Parathyroid adenoma (tissue), 2 donors: Measurements from ENCODE around the gene WNT7B.

Experiments
- H2AFZ ChIP-seq: fragments of 300-600 bp; sonication (generic); one replicate; pipeline ENCODE4 v1.7.0; 2017; ENCODE audit warnings: antibody characterized with exemption, mild to moderate bottlenecking
- H3K27ac ChIP-seq: fragments of 300-600 bp; sonication (generic); one replicate; pipeline ENCODE4 v1.7.0; 2017
- H3K27me3 ChIP-seq: fragments of 300-600 bp; sonication (generic); one replicate; pipeline ENCODE4 v1.7.0; 2017; ENCODE audit warnings: low read length; ENCODE audit not compliant: control insufficient read depth, insufficient read depth
- H3K36me3 ChIP-seq: fragments of 300-600 bp; sonication (generic); one replicate; pipeline ENCODE4 v1.7.0; 2017; ENCODE audit warnings: low read length; ENCODE audit not compliant: control insufficient read depth, insufficient read depth
- H3K4me1 ChIP-seq: fragments of 300-600 bp; sonication (generic); one replicate; pipeline ENCODE4 v1.7.0; 2017; ENCODE audit warnings: control low read depth
- H3K4me2 ChIP-seq: fragments of 300-600 bp; sonication (generic); one replicate; pipeline ENCODE4 v1.7.0; 2017; ENCODE audit warnings: low read length
- H3K4me3 ChIP-seq: fragments of 300-600 bp; sonication (generic); one replicate; pipeline ENCODE4 v1.7.0; 2017; ENCODE audit warnings: low read depth, low read length
- H3K79me2 ChIP-seq: fragments of 300-600 bp; sonication (generic); one replicate; pipeline ENCODE4 v1.7.0; 2017; ENCODE audit warnings: control low read depth
- H3K9ac ChIP-seq: fragments of 300-600 bp; sonication (generic); one replicate; pipeline ENCODE4 v1.7.0; 2017; ENCODE audit warnings: mild to moderate bottlenecking
- H3K9me3 ChIP-seq: fragments of 300-600 bp; sonication (generic); one replicate; pipeline ENCODE4 v1.7.0; 2017; ENCODE audit warnings: low read length; ENCODE audit not compliant: control insufficient read depth
- TF ChIP-seq, protein P1 (sequence below): fragments of 300-600 bp; sonication (generic); IDR thresholded peaks from one replicate; pipeline ENCODE4 v1.7.0; 2017; ENCODE audit warnings: antibody characterized with exemption, mild to moderate bottlenecking
- donor health status: primary hyperparathyroidism.

Gene WNT7B

DNA sequence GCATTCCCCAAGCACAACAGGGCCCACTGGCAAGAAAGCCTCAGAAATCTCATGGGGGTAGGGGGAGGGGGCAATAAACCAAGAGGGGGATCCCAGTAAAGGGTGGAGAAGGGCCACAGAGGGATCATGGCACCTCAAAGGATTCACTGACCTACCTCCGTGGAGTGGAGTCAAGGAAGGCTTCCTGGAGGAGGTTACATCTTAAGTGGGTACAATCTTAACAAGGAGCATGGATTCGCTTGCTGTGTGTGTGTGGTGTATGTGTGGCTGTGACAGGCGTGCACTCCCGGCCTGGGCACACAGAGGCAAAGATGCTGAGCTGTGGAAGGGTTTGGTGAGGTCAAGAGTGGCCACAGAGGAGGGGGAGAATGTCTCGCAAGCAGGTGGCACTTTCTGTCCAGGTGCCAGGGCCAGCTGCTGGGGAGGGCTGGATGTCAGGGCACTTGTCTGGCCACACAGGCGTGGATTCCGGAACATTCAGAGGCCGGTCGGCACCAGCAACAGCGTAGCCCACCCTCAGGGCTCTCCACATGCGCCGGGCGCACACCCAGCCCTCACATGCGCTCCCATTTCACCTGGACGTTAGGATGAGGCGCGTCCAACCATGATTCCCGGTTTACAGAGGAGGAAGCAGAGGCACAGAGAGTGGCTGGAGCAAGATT, 43.3 kb downstream of the WNT7B start:
- H3K4me1 ChIP-seq: no peaks in the 10 kb centered on the region
- no peak overlapping the region for H3K27ac ChIP-seq
- TF ChIP-seq, protein P1, sequence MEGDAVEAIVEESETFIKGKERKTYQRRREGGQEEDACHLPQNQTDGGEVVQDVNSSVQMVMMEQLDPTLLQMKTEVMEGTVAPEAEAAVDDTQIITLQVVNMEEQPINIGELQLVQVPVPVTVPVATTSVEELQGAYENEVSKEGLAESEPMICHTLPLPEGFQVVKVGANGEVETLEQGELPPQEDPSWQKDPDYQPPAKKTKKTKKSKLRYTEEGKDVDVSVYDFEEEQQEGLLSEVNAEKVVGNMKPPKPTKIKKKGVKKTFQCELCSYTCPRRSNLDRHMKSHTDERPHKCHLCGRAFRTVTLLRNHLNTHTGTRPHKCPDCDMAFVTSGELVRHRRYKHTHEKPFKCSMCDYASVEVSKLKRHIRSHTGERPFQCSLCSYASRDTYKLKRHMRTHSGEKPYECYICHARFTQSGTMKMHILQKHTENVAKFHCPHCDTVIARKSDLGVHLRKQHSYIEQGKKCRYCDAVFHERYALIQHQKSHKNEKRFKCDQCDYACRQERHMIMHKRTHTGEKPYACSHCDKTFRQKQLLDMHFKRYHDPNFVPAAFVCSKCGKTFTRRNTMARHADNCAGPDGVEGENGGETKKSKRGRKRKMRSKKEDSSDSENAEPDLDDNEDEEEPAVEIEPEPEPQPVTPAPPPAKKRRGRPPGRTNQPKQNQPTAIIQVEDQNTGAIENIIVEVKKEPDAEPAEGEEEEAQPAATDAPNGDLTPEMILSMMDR: no peak
- H3K4me3 ChIP-seq: no peak overlapping the region
- no peaks in the 10 kb centered on the region for H3K79me2 ChIP-seq
- H3K9ac ChIP-seq: no peak overlapping the region
- H3K36me3 ChIP-seq: no peaks in the 10 kb centered on the region
- H2AFZ ChIP-seq: no peak overlapping the region
- no peaks in the 10 kb centered on the region for H3K9me3 ChIP-seq
- H3K27me3 ChIP-seq: no peaks in the 10 kb centered on the region
- H3K4me2 ChIP-seq: no peak overlapping the region

DNA sequence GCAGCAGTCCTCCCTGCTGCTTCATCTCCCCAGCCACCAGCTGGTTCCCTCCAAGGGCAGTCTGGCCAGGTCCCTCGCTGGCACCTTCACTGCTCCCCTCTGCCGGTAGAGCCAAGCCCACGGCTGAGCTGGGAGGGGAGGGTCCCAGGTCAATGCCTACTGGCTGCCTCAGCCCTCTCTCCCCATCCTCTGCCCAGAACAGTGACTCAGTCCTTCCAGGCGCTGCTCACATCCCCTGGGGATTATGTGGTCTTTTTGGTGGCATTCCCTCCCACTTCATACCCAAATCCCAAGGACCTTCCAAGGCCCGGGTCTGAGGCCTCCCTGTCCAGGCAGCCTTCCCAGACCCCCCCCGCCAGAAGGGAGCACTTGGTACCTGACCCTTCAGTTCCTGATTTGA, 44.9 kb downstream of the WNT7B start:
- Histone ChIP-seq H3K4me2 (no peak overlapping the region), H3K27me3 (no peaks in the 10 kb centered on the region), H2AFZ (no peak overlapping the region), H3K9ac (no peak overlapping the region), H3K36me3 (no peaks in the 10 kb centered on the region), H3K4me3 (no peak overlapping the region), H3K27ac (no peak overlapping the region), H3K4me1 (no peaks in the 10 kb centered on the region), H3K9me3 (no peaks in the 10 kb centered on the region), H3K79me2 (no peaks in the 10 kb centered on the region)
- TF ChIP-seq, protein P1: no peak

DNA sequence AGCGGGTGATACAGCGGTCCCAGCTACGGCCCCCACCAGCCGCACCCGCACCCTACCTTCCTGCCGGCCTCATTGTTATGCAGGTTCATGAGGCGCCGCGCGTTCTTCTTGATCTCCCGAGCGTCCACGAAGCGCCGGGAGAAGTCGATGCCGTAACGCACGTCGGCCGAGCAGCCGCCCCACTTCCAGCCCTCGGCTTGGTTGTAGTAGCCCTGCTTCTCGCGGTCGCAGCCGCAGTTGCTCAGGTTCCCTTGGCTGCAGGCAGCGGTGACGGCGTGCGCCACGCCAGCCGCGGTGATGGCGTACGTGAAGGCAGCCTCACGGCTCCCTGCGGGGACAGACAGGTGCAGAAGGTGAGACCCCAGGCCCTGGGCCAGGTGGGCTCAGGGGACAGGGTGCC, 45.9 kb downstream of the WNT7B start:
- Histone ChIP-seq H3K27ac (no peak overlapping the region), H3K36me3 (no peaks in the 10 kb centered on the region), H3K79me2 (no peaks in the 10 kb centered on the region), H3K9ac (no peak overlapping the region), H3K4me1 (no peaks in the 10 kb centered on the region), H3K9me3 (no peaks in the 10 kb centered on the region), H2AFZ (no peak overlapping the region), H3K27me3 (no peaks in the 10 kb centered on the region), H3K4me2 (no peak overlapping the region), H3K4me3 (no peak overlapping the region)
- TF ChIP-seq, protein P1: no peak

DNA sequence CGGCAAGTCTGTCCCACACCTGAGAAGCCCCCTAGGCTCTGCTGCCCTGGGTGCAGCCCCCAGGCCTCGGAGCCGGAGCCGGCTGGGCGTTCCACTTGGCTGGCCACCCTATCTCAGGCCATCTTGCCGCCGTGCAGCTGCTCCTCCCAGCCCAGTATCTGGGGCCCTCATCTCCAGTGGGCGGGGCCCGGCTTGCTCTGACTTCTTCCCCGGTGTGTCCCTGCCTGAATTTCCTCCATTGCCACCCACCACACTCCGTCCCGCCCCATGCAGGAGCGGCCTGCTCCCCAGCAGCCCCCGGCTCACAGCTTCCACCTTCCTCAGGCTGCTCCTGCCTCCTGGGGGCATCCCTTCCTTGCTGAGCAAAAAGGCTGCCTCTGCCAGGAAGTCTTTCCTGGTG, 46.6 kb downstream of the WNT7B start:
- no peaks in the 10 kb centered on the region for H3K79me2 ChIP-seq
- H2AFZ ChIP-seq: peak overlapping the region; percentile 33
- peak overlapping the region; percentile 61 for H3K4me2 ChIP-seq
- TF ChIP-seq, protein P1: no peak
- no peak overlapping the region for H3K27ac ChIP-seq
- H3K4me3 ChIP-seq: no peak overlapping the region
- no peaks in the 10 kb centered on the region for H3K4me1 ChIP-seq
- no peaks in the 10 kb centered on the region for H3K9me3 ChIP-seq
- no peak overlapping the region for H3K9ac ChIP-seq
- H3K27me3 ChIP-seq: no peaks in the 10 kb centered on the region
- no peaks in the 10 kb centered on the region for H3K36me3 ChIP-seq

DNA sequence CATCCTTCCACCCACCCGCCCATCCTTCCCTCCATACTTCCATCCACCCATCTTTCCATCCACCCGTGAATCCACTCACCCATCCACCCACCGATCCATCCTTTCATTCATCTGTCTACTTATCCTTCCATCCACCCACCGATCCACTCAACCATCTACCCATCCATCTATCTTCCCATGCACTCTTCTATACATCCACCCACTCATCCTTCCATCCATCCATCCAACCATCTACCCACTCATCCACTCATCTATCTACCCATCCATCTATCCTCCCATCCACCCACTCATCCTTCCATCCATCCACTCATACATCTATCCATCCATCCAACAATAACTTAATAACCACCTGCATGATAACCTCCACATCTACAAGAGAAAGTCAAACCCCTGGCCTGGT, 47.3 kb downstream of the WNT7B start:
- H3K36me3 ChIP-seq: no peaks in the 10 kb centered on the region
- H3K4me1 ChIP-seq: no peaks in the 10 kb centered on the region
- no peaks in the 10 kb centered on the region for H3K27me3 ChIP-seq
- H3K4me2 ChIP-seq: no peak overlapping the region
- TF ChIP-seq, protein P1: no peak
- H2AFZ ChIP-seq: no peak overlapping the region
- no peak overlapping the region for H3K27ac ChIP-seq
- no peaks in the 10 kb centered on the region for H3K79me2 ChIP-seq
- H3K9me3 ChIP-seq: no peaks in the 10 kb centered on the region
- no peak overlapping the region for H3K4me3 ChIP-seq
- no peak overlapping the region for H3K9ac ChIP-seq
